Activated CD4-positive, alpha-beta T cell treated with anti-CD3 and anti-CD28 coated beads for 1 hour (primary cell): ENCODE measurements around the gene MSX1.

Experiments used
- DNase-seq: peaks from one replicate; pipeline ENCODE4 v3.0.0-alpha.2; 2020

Gene MSX1

DNA sequence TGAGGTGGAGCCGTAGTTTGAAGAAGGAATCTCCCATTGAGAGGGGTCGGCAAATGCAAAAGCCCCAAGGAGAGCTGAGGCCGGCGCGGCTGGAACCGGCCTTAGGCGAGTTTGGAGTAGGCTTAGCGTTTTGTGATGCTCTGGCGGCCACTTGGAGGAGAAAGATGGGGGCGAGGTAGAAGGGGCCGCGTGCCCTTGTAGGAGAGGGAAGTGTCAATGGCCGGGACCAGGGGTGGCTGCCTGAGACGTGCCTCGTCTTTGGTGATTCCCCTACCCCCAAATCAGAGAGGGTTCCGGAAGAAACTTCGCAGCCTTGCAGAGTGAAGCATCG is 11.7 kb downstream of the MSX1 start:
- DNase-seq = no peak

DNA sequence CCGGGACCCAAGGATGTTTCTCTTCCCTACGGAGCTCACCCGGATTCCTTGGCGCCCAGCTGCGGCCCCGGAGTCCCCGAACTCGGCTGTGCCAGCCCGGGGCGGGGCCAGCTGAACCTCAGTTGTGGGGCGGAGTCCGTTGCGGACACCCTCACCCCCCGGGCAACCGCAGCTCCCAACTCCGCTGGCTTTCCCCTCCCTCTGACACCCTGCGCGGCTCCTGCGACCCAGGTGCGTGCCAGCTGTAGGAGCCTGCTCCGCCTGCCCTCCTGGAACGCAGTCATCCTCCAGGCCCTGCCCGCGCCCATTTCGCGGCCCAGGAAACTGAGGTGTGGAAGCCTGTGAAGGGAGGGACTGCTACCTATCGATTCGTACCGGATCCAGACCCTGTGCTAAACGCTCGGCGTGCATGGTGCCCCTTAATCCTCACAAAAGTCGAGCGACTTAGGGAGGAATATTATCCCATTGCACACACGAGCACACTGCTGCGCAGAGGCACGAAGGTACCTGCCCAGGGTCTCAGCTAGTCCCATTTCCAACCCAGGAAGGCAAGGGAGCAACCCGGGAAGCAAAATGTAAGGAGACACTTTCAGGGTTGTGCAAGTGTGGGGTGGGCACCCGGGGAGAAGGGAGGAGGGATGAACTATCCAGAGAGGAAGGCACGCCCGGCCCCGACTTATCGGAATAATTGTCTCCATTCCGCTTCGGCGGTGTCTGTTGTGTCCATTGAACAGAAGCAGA is 12.3 kb downstream of the MSX1 start:
- no peak for DNase-seq

- no peak for DNase-seq
Measured at GRCh38 chr4:4872314-4872903, 12.9 kb downstream of the MSX1 start.

GRCh38 chr4:4873203-4873602 is 13.7 kb downstream of the MSX1 start:
- DNase-seq = no peak

DNA sequence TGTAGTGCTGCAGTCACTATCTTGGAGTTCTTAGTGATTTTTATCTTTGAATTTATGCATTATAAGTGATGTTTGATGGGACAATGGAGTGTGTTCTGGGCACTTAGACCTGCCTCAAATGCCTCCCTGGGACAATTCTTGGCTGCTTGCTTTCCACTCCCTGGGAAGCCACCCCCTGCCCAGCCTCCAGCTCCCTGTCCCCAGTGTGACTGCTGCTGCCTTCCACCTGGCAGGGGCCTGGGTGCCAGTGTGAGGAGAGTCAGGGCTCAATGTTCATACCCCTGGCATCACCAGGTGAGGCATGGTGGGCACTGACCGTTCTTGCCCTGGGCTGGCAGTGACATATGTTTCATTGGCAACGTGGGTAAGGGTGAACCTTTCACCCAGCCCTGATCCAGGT is 14.8 kb downstream of the MSX1 start:
- no peak for DNase-seq

- DNase-seq = no peak
Measured at GRCh38 chr4:4875147-4875546, 15.7 kb downstream of the MSX1 start.

DNA sequence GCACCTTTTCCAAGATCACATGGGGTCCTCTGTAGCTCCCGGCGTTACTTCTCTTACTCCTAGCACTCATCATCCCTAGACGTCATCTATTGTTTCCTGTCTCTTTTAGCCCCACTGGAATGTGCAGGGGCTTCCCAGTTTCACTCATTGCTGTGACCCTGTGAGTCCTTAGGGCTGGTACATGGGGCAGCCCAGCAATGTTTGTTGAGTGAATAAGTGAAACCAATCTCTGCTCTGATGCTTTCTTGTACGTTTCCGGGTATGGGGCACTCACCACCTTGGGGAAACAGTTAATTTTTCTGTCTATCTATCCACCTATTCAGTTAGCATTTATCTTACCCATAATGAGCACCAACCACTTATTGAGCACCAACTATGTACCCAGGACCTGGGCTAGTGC is 16.1 kb downstream of the MSX1 start:
- DNase-seq = no peak

DNA sequence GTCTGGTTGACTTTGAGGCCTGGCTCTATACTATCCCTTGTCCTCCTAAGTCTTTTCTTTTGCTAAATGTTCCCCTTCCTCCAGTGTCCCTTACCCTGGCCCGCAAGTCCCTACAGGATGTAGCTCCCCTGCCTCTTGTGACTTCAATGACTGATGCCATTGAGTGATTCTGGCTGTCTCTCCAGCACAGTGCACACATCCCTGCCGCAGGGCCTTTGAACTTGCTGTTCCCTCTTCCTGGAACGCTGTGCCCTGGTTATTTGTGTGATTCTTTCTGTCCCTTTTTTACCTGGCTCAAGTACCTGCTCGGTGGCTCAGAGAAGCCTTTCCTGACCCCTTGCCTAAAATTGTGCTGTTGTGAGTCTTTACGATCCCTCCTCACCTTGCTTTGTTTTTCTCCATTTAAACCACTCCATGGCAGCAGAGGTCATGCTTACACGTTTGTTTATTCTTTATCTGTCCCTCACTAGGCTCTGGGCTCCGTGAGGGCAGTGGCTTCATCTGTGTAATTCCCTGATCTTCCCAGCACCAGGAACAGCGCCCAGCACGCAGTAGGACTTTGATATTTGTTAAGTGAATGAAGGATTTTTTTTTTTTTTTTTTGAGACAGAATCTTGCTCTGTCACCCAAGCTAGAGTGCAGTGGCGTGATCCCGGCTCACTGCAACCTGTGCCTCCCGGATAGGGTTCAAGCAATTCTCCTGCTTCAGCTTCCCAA is 17.6 kb downstream of the MSX1 start:
- DNase-seq = no peak

DNA sequence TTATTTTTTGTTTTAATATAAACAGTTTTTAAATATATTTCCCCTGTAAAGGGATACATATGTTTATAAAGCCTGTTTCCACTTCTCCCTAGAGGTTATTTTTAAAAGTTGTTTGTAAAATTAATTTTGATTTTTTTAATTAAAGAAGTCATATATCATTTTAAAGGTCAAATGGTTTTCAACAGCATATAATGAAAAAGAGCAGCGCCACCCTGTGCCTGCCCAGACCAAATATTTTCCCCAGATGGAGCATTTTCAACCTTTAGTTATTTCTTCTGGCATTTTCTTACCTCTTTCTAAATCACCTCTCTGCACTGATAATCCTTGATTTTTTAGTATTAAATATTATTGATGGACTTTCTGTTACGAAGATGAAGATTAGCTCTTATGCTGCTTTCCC is 21.0 kb downstream of the MSX1 start:
- DNase-seq = no peak

DNA sequence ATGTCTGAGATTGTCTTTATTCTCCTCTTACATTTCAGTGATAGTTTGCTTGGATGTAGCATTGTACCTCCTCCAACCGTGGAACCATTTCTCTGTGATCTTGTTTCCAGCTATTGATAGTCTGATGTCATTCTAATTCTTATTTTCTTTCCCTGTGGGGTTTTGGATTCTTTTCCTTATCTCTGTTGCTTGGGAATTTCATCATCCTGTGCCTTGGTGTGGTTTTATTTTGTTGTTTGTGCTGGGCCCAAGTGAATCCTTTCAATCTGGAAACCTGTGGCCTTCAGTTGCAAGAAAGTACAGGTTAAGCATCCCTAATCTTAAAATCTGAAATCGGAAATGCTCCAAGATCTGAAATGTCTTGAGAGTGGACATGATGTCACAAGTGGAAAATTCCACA is 22.0 kb downstream of the MSX1 start:
- DNase-seq = no peak

GRCh38 chr4:4884611-4885010 is 25.1 kb downstream of the MSX1 start:
- DNase-seq = no peak

DNA sequence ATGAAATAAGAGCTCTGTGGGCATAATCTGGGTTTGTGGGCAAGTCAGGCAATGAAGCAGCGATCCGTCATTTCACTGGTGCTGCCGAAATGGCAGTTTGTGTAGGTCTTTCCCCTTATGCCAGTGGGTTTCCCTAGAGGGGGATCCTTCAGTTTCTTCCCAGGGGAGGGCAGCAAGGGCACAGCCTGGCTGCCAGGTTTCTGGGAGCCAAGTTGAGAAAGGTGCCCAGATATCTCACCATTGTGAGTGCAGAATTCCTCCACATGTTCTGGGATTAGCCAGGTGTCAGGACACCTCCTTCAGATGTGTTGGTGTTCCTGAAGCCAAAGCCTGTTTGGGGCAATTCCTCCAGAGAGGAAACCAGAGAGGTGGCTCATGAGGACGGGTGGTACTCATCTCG is 28.0 kb downstream of the MSX1 start:
- no peak for DNase-seq

DNA sequence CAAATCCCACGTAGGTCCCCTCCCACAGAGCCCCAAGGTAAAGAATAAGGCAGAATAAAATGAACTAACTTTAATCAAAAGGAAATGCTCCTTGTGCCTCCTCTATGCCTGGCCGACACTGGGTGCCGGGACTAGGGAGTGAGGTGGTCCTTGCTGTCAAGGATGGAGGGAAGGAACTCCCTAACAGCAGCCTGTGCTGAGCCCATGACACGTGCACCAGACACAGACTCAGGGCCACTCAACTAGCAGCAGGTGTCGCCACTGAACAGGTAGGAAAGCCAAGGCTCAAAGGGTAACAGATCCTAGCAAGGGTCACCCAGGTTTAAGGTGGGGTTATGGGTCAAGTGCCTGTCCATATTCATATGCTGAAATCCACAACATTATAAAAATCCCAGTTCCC is 29.2 kb downstream of the MSX1 start:
- DNase-seq = no peak

- DNase-seq = no peak
Measured at GRCh38 chr4:4889781-4890180, 30.3 kb downstream of the MSX1 start.

- DNase-seq = no peak
Measured at GRCh38 chr4:4890574-4891255, 31.2 kb downstream of the MSX1 start.

DNA sequence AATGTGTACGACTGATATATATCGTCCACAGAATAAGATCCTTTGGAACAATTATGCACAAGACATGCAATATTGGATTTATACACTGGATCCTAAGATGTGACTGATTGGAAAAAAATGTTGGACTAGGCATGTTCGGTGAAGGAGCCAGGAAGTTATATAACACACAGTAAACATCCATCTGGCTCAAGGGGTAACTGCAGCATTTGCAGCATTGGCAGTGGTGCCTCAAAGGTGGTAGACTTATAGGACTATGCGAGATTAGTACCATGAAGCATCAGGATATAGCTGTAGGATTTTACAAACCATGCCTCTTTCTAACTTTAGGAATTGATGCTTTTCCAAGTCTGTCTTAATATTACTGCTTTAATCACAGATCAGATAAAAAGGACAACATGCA is 34.3 kb downstream of the MSX1 start:
- no peak for DNase-seq

GRCh38 chr4:4899202-4899925 is 39.9 kb downstream of the MSX1 start:
- DNase-seq = no peak

DNA sequence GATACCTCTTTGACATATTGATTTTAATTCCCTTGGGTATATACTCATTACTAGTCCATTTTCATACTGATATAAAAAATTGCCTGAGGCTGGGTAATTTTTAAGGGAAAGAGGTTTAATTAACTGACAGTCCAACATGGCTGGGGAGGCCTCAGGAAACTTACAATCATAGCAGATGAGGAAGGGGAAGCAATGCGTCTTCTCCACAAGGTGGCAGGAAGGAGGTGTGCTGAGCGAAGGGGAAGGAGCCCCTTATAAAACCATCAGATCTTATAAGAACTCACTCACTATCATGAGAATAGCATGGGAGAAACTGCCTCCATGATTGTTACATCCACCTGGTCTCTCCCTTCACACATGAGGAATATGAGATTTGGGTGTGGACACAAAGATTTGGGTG is 42.4 kb downstream of the MSX1 start:
- DNase-seq = no peak

- DNase-seq = no peak
Measured at GRCh38 chr4:4912155-4912554, 52.7 kb downstream of the MSX1 start.

- no peak for DNase-seq
Measured at GRCh38 chr4:4913147-4913561, 53.7 kb downstream of the MSX1 start.
